ENCODE measurements around the gene CELA2B. TPM values are rescaled to one million over a fixed set of nuclear protein-coding genes. Genes with fewer than 3 reads are reported as not detected.

CELA2B gene
- polyA plus RNA-seq, 1 of the 3 experiments (the other 2 are of a cell fraction), result not detected

DNA sequence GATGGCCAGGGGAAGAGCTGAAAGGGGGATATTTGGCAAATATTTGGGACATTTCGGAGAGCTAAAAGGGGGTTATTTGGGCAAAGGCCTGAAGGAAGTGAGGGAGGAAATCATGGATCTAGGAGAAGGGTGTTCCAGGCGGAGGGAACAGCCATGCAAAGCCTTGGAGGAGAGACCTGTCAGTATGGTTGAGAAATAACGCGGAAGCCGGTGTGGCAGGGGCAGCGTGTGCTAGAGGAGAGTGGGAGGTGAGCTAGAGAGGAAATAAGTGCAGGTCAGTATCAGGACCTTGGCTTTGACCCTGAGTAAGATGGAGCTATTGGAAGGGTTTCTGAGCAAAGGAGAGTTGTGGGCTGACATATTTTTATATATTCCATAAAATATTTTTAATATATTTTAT, 34.7 kb upstream of the CELA2B start:
- 81% methylated on average over 6 of the region's 6 CpGs for WGBS (ENCODE audit: low lambda C conversion rate)
- ChIA-PET CTCF (interaction anchor here (1.3 to 4.7 kb wide), 2 partner anchors 10 to 118 kb away, joined by 20 to 28 read pairs; no protein-coding TSS in a partner anchor), POLR2A (no interaction called here)

DNA sequence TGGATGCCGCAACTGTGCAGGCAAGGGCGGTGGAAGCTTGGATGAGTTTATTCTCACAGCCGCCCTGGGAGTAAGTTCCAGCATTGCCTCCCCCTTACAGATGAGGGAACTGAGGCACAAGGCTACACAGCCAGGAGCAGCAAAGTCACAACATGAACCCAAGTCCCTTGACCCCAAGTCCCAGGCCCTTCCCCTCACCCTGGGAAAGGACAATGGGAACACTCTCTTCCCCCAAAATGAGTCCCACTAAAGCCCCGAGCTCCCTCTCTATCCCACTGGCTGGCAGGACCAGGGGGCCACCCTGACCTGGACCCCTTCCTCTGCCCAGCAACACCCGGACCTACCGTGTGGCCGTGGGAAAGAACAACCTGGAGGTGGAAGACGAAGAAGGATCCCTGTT, 33.8 kb upstream of the CELA2B start:
- Histone ChIP-seq H3K9ac (no peak overlapping the region), H3K9me2 (no peaks in the 10 kb centered on the region), H3K27me3 (ENCODE audit: insufficient read depth) (no peaks in the 10 kb centered on the region), H3K4me1 (ENCODE audit: control insufficient read depth in 1 of 2, insufficient read depth in 2 of 2, low read depth in 1 of 2, low read length in 1 of 2) (peaks cover 0 to 3% of the 10 kb centered on the region in 2 experiments; a peak in 1 of 4 replicates), H4K20me1 (ENCODE audit: insufficient read depth) (no peaks in the 10 kb centered on the region), H3K36me3 (replicated peaks in 1 of 2; ENCODE audit: control insufficient read depth in 1 of 2, insufficient read depth in 2 of 2, low read length in 1 of 2) (no peaks in the 10 kb centered on the region), H3K27ac (ENCODE audit: low read depth in 2 of 2, low read length in 1 of 2) (no peak overlapping the region), H3K4me3 (ENCODE audit: low read depth in 2 of 2, low read length in 1 of 2) (no peak overlapping the region), H3K79me2 (ENCODE audit: insufficient read depth) (no peaks in the 10 kb centered on the region), H3K9me3 (no peaks in the 10 kb centered on the region), H3F3A (replicated peaks; ENCODE audit: insufficient read depth) (no peaks in the 10 kb centered on the region), H2AFZ (ENCODE audit: low read depth) (no peak overlapping the region), H3K4me2 (no peak overlapping the region)
- TF ChIP-seq SMC3 (IDR thresholded peaks at IDR 0.05; ENCODE audit: low read depth, low read length), result no peak
- TF ChIP-seq TEAD4 (IDR thresholded peaks at IDR 0.05; ENCODE audit: borderline replicate concordance, insufficient read depth), result no peak
- TF ChIP-seq TAF1 (IDR thresholded peaks at IDR 0.05; ENCODE audit: borderline replicate concordance, low read depth, low read length), result no peak
- no peak for TF ChIP-seq EP300 (IDR thresholded peaks at IDR 0.05; ENCODE audit: borderline replicate concordance in 1 of 2, low read depth in 1 of 2, low read length in 1 of 2)
- TF ChIP-seq RXRA (IDR thresholded peaks at IDR 0.05; ENCODE audit: borderline replicate concordance, low read depth), result no peak
- TF ChIP-seq ELF1 (IDR thresholded peaks at IDR 0.05), result no peak
- TF ChIP-seq PBX3 (IDR thresholded peaks at IDR 0.05), result no peak
- TF ChIP-seq RCOR1 (IDR thresholded peaks at IDR 0.05; ENCODE audit: low read length), result no peak
- no peak for TF ChIP-seq GABPA (IDR thresholded peaks at IDR 0.05; ENCODE audit: low read depth)
- TF ChIP-seq MEF2A (IDR thresholded peaks at IDR 0.05; ENCODE audit: borderline replicate concordance, low read depth), result no peak
- no peak for TF ChIP-seq YY1 (IDR thresholded peaks at IDR 0.05; ENCODE audit: low read depth)
- no peak for TF ChIP-seq TCF12 (IDR thresholded peaks at IDR 0.05)
- no peak for TF ChIP-seq MAX (IDR thresholded peaks at IDR 0.05; ENCODE audit: low read depth)
- TF ChIP-seq FOSL2 (IDR thresholded peaks at IDR 0.05; ENCODE audit: borderline replicate concordance, low read depth), result no peak
- no peak for TF ChIP-seq POLR2AphosphoS5 (IDR thresholded peaks at IDR 0.05; ENCODE audit: low read depth, low read length)
- ChIA-PET POLR2A (no interaction called here), CTCF (interaction anchor here (0.6 to 4.7 kb wide), 4 partner anchors 11 to 118 kb away, joined by 3 to 28 read pairs (median 12); no protein-coding TSS in a partner anchor)
- WGBS (ENCODE audit: low lambda C conversion rate), result 89% methylated on average over 8 of the region's 8 CpGs
- no peak for DNase-seq

More for the DNA sequence above, 34.7 kb upstream of the CELA2B start:
- Histone ChIP-seq H3K4me2 (no peak overlapping the region), H2AFZ (ENCODE audit: low read depth) (no peak overlapping the region), H3K27ac (ENCODE audit: low read depth in 2 of 2, low read length in 1 of 2) (no peak overlapping the region), H3K9me2 (no peaks in the 10 kb centered on the region), H3K27me3 (ENCODE audit: insufficient read depth) (no peaks in the 10 kb centered on the region), H3K36me3 (replicated peaks in 1 of 2; ENCODE audit: control insufficient read depth in 1 of 2, insufficient read depth in 2 of 2, low read length in 1 of 2) (no peaks in the 10 kb centered on the region), H3K4me3 (ENCODE audit: low read depth in 2 of 2, low read length in 1 of 2) (no peak overlapping the region), H3F3A (replicated peaks; ENCODE audit: insufficient read depth) (no peaks in the 10 kb centered on the region), H3K4me1 (ENCODE audit: control insufficient read depth in 1 of 2, insufficient read depth in 2 of 2, low read depth in 1 of 2, low read length in 1 of 2) (peaks cover 0 to 3% of the 10 kb centered on the region in 2 experiments; a peak in 1 of 4 replicates), H3K9me3 (no peaks in the 10 kb centered on the region), H3K79me2 (ENCODE audit: insufficient read depth) (no peaks in the 10 kb centered on the region), H4K20me1 (ENCODE audit: insufficient read depth) (no peaks in the 10 kb centered on the region), H3K9ac (no peak overlapping the region)
- DNase-seq, result no peak
- TF ChIP-seq TAF1 (IDR thresholded peaks at IDR 0.05; ENCODE audit: borderline replicate concordance, low read depth, low read length) (no peak), PBX3 (IDR thresholded peaks at IDR 0.05) (no peak), NRF1 (IDR thresholded peaks at IDR 0.05; ENCODE audit: low read depth, low read length) (no peak), MXI1 (IDR thresholded peaks at IDR 0.05; ENCODE audit: low read depth, low read length) (no peak)

Data from SK-N-SH (cell line).